Suprapubic skin (tissue), 4 donors: Measurements from ENCODE around the gene PTK7. TPM values are rescaled to one million over a fixed set of nuclear protein-coding genes. Genes with fewer than 3 reads are reported as not detected.
"Not testable (repeated sequence)": the region's sequence is repeated elsewhere in the genome, so short reads cannot be mapped to it uniquely, and the experiment has no call there.

Experiments
- DNase-seq, 2 donors: peaks; one replicate each; pipeline ENCODE4 v3.0.0-alpha.2; 2019; ENCODE audit warnings: low spot score in 2 of 2
- H3K27ac ChIP-seq: fragments of 200-600 bp; sonication (generic); one replicate; pipeline ENCODE4 v1.5.1; 2019
- H3K27me3 ChIP-seq: fragments of 200-600 bp; sonication (generic); one replicate; pipeline ENCODE4 v1.5.1; 2019
- H3K36me3 ChIP-seq: fragments of 200-600 bp; sonication (generic); one replicate; pipeline ENCODE4 v1.5.1; 2019
- H3K4me1 ChIP-seq: fragments of 200-600 bp; sonication (generic); one replicate; pipeline ENCODE4 v1.5.1; 2019
- H3K4me3 ChIP-seq: fragments of 200-600 bp; sonication (generic); one replicate; pipeline ENCODE4 v1.5.1; 2019; ENCODE audit warnings: mild to moderate bottlenecking
- H3K9me3 ChIP-seq: fragments of 200-600 bp; sonication (generic); one replicate; pipeline ENCODE4 v1.5.1; 2019
- EP300 ChIP-seq: sonication (generic); formaldehyde crosslinking; IDR thresholded peaks from one replicate; pipeline ENCODE4 v1.6.1; 2017; ENCODE audit warnings: antibody characterized with exemption
- POLR2A ChIP-seq, 2 donors: fragments of 450-650 bp; IDR thresholded peaks; one replicate each; pipeline ENCODE4 v1.6.1; 2017; ENCODE audit warnings: antibody characterized with exemption in 2 of 2, mild to moderate bottlenecking in 2 of 2, moderate library complexity in 2 of 2
- POLR2AphosphoS5 ChIP-seq, 3 donors: sonication (generic); formaldehyde crosslinking; IDR thresholded peaks; one replicate each; pipeline ENCODE4 v1.6.1; 2017; ENCODE audit warnings: antibody characterized with exemption in 3 of 3
- WGBS: methylation state at CpG from one replicate; pipeline ENCODE4 v1.1.5; 2018; 5-methylcytosine and 5-hydroxymethylcytosine counted together
- total RNA-seq, 4 donors: library from RNA; depleted of rRNA; stranded (reverse); fragments of >200 nt; gene quantifications; one replicate each; pipeline ENCODE4 v1.1.0, GENCODE V29; 2016
- TF ChIP-seq, protein P1 (sequence below), 2 donors: fragments of 200-600 bp in 1 of 2; fragments of 450-650 bp in 1 of 2; sonication (generic) in 1 of 2; IDR thresholded peaks; one replicate each; pipeline ENCODE4 v1.5.1; 2016 to 2019; ENCODE audit warnings: antibody characterized with exemption in 2 of 2, mild to moderate bottlenecking in 1 of 2, moderate library complexity in 1 of 2

PTK7 gene
- total RNA-seq, 4 donors from 2014 or later, result 50.4 to 71.3 (median 66.3) TPM

DNA sequence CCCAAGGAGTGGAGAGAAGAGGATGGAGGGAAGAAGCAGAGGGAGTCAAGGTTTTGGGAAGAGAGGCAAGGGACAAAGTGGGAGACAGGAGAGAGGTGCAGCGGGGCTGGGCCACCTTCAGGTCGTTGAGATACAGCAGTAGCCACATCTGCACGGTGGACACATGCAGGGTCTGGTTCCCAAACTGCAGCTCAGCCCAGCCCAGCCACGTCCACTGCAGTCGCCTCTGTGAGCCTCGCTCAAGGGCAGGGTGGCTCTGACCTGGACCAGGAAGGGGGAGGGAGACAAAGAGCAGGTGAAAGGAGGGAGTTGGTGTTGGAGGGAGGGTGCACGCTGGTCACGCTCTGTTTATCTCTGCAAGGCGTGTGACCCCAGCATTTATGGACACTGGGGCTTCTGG, 37.4 kb upstream of the PTK7 start:
- Histone ChIP-seq H3K4me1 (no peaks in the 10 kb centered on the region), H3K4me3 (no peak overlapping the region), H3K27me3 (no peaks in the 10 kb centered on the region), H3K36me3 (peaks cover 81% of the 10 kb centered on the region), H3K9me3 (no peaks in the 10 kb centered on the region), H3K27ac (no peak overlapping the region)
- 77% methylated on average over 6 of the region's 9 CpGs for WGBS
- DNase-seq, result no peak
- TF ChIP-seq, protein P1, sequence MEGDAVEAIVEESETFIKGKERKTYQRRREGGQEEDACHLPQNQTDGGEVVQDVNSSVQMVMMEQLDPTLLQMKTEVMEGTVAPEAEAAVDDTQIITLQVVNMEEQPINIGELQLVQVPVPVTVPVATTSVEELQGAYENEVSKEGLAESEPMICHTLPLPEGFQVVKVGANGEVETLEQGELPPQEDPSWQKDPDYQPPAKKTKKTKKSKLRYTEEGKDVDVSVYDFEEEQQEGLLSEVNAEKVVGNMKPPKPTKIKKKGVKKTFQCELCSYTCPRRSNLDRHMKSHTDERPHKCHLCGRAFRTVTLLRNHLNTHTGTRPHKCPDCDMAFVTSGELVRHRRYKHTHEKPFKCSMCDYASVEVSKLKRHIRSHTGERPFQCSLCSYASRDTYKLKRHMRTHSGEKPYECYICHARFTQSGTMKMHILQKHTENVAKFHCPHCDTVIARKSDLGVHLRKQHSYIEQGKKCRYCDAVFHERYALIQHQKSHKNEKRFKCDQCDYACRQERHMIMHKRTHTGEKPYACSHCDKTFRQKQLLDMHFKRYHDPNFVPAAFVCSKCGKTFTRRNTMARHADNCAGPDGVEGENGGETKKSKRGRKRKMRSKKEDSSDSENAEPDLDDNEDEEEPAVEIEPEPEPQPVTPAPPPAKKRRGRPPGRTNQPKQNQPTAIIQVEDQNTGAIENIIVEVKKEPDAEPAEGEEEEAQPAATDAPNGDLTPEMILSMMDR (IDR thresholded peaks at IDR 0.05), result no peak
- TF ChIP-seq POLR2A (IDR thresholded peaks at IDR 0.05) (no peak), POLR2AphosphoS5 (IDR thresholded peaks at IDR 0.05) (no peak), EP300 (no peak)

DNA sequence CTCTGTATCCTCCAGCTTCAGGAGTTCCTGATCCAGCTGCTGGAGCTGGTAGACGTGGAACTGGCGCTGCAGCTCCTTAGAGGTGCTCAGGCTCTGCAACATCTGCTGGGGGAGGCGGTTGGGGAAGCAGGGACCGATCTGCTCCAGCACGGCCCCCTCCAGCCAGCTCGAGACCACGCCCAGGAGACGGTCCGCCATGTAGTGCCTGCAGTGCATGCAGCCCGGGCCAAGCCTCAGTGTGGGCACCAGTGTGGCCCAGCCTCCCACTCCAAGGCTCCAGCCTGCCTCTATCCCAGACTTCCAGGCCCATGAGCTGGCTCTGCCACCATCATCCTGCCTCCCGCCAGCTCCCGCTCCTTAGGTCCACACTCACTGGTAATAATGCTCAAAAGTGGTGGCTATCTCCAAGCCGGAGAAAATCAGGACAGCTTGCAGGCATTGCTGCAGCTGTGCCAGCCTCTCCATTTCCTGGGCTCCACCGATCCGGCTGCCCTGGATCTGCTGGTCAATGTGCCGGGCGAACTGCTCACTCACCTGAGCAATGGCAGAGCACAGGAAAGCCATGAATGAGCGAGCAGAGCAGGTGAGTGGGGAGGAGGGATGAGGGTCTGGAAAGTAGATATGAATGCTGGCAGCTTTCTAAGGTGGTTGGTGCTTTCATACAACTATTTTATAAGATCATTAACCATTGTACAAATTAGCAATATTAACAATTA, 35.4 kb upstream of the PTK7 start:
- Histone ChIP-seq H3K9me3 (no peaks in the 10 kb centered on the region), H3K4me3 (no peak overlapping the region), H3K27ac (no peak overlapping the region), H3K27me3 (no peaks in the 10 kb centered on the region), H3K4me1 (no peaks in the 10 kb centered on the region), H3K36me3 (peaks cover 83% of the 10 kb centered on the region)
- DNase-seq, result no peak
- 95% methylated on average over 14 of the region's 18 CpGs for WGBS
- TF ChIP-seq EP300, result no peak
- TF ChIP-seq POLR2AphosphoS5 (IDR thresholded peaks at IDR 0.05), result no peak
- TF ChIP-seq, protein P1 (IDR thresholded peaks at IDR 0.05), result no peak
- no peak for TF ChIP-seq POLR2A (IDR thresholded peaks at IDR 0.05)

DNA sequence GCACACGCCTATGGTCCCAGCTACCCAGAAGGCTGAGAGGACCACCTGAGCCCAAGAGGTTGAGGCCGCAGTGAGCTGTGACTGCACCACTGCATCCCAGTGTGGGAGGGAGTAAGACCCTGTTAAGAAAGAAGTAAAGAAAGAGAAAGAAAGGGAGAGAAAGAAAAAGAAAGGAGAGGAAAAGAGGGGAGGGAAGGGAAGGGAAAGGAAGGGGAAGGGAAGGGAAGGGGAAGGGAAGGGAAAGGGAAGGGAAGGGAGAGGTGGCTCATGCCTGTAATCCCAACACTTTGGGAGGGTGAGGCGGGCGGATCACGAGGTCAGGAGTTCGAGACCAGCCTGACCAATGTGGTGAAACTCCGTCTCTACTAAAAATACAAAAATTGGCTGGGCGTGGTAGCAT, 34.6 kb upstream of the PTK7 start:
- not testable (repeated sequence) for H3K27ac ChIP-seq, DNase-seq, H3K27me3 ChIP-seq, H3K9me3 ChIP-seq, H3K4me1 ChIP-seq, H3K4me3 ChIP-seq
- 96% methylated on average over 8 of the region's 8 CpGs for WGBS
- peaks cover 83% of the 10 kb centered on the region for H3K36me3 ChIP-seq

DNA sequence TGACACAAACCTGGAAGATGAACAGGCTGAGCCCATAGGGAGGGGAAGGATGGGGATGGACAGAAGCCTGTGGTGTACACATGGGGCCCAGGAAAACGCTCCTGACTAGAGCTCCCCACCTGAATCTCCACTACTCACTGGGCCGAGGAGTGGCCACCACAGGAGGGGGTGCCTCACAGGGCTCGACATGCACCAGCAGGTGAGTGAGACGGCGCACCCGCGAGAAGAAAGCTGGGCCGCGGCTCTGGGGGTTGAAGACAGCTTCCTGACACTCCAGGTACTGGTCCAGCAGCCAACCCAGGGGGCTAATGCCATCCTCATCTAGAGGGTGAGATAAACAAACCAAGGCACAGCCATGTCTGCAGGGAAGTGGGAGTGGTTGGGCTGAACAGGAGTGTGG, 32.8 kb upstream of the PTK7 start:
- WGBS, result 94% methylated on average over 9 of the region's 9 CpGs
- Histone ChIP-seq H3K9me3 (no peaks in the 10 kb centered on the region), H3K4me1 (no peaks in the 10 kb centered on the region), H3K27ac (no peak overlapping the region), H3K4me3 (no peak overlapping the region), H3K36me3 (peaks cover 83% of the 10 kb centered on the region), H3K27me3 (no peaks in the 10 kb centered on the region)
- DNase-seq, result no peak
- TF ChIP-seq POLR2AphosphoS5 (IDR thresholded peaks at IDR 0.05) (no peak), EP300 (no peak)

DNA sequence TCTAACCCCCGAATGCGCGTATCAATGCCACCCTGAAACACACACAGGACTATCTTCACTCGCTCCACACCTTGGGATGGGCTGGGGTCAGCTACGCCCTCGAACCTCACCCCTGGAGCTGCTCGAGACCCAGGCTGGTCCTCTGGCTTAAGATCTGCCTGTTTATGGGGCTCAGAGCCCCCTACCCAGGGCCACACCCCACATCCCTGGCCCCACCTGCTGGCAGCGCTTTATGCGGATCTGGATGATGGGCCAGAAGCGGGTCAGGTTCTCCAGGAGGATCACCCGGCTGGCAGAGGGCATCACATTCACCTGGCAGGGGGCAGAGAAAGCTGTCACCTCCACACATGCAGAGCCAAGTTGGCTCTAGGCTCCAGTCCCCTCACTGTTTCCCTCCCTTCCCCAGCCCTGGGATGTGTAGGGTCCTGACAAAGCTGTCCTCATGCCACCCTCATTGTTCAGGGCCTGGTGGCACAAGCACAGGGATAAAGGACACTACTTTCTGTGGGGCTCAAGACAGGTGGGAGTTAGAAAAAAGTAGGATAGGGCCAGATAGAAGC, 30.7 kb upstream of the PTK7 start:
- 98% methylated on average over 7 of the region's 11 CpGs for WGBS

DNA sequence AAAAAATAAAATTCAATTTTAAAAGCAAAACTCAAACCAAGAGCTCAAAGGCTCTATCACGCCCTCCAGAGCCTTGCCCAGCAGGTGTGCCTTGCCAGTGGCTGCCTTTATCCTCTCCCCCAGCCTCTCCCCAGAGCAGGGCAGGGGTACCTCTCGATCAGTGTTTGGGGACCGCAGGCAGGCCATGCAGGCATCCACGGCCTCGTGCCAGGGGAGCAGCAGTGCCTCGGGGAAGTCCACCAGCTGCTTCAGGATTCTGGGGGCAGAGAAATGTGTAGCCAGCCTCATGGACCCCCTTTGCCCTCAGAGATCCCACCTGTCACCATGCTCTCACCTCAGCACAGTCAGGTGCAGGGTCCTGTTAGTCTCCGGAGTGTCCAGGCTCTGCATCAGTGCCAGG, 28.1 kb upstream of the PTK7 start:
- no peak for DNase-seq
- Histone ChIP-seq H3K4me3 (no peak overlapping the region), H3K36me3 (peaks cover 70% of the 10 kb centered on the region), H3K27ac (no peak overlapping the region), H3K4me1 (peaks cover 12% of the 10 kb centered on the region), H3K9me3 (no peaks in the 10 kb centered on the region), H3K27me3 (no peaks in the 10 kb centered on the region)
- 87% methylated on average over 6 of the region's 7 CpGs for WGBS
- TF ChIP-seq, protein P1 (IDR thresholded peaks at IDR 0.05), result no peak
- TF ChIP-seq EP300 (no peak), POLR2AphosphoS5 (IDR thresholded peaks at IDR 0.05) (no peak), POLR2A (IDR thresholded peaks at IDR 0.05) (no peak)

More for the DNA sequence above, 30.7 kb upstream of the PTK7 start:
- TF ChIP-seq, protein P1 (IDR thresholded peaks at IDR 0.05), result no peak
- TF ChIP-seq POLR2A (IDR thresholded peaks at IDR 0.05) (no peak), EP300 (no peak), POLR2AphosphoS5 (IDR thresholded peaks at IDR 0.05) (no peak)
- Histone ChIP-seq H3K27me3 (no peaks in the 10 kb centered on the region), H3K4me1 (no peaks in the 10 kb centered on the region), H3K27ac (no peak overlapping the region), H3K9me3 (no peaks in the 10 kb centered on the region), H3K4me3 (no peak overlapping the region), H3K36me3 (peaks cover 82% of the 10 kb centered on the region)
- DNase-seq, result no peak
